IMR-90 (cell line): Measurements from ENCODE around the gene MARCHF2. TPM values are rescaled to one million over a fixed set of nuclear protein-coding genes. Genes with fewer than 3 reads are reported as not detected.

ENCODE experiments used
- ATAC-seq: fragments of 200-7000 bp; cut with Tn5 transposase; 2 replicates; pipeline ENCODE4 v1.9.1; 2020; ENCODE audit warnings: low read depth, mild to moderate bottlenecking, moderate library complexity
- BruUV-seq: library from RNA; stranded (reverse); fragments of 400-500 nt; replicated peaks from 2 replicates; lab custom pipeline; 2021; lab: Mats Ljungman, UMichigan
- CTCF ChIA-PET: fragments of 300-600 bp; formaldehyde crosslinking; extraction: SDS; loops from one replicate; lab custom pipeline; 2021; ENCODE audit warnings: antibody characterized with exemption; lab: Yijun Ruan, JAX
- POLR2A ChIA-PET: fragments of 300-600 bp; sonication (Branson Sonifier 250); formaldehyde crosslinking; loops from one replicate; lab custom pipeline; 2022; ENCODE audit warnings: antibody characterized with exemption; ENCODE audit not compliant: unreplicated experiment; lab: Charles Lee
- DNase-seq: peaks from one replicate; pipeline ENCODE4 v3.0.0; 2013
- H2AFZ ChIP-seq: replicated peaks from 2 replicates; pipeline ENCODE3; 2013; ENCODE audit warnings: low read length, mild to moderate bottlenecking; ENCODE audit not compliant: poor library complexity
- H2AK5ac ChIP-seq: 2 replicates; pipeline ENCODE4 v1.6.1; 2013; ENCODE audit warnings: low read depth, low read length, inconsistent platforms
- H2AK9ac ChIP-seq: replicated peaks from 2 replicates; pipeline ENCODE3; 2013; ENCODE audit warnings: mild to moderate bottlenecking, low read depth, low read length, moderate library complexity; ENCODE audit not compliant: poor library complexity
- H2BK120ac ChIP-seq: 2 replicates; pipeline ENCODE4 v1.6.1; 2013; ENCODE audit warnings: low read depth, low read length, inconsistent platforms
- H2BK15ac ChIP-seq: 3 replicates; pipeline ENCODE4 v1.6.1; 2013; ENCODE audit warnings: low read depth, low read length, inconsistent platforms
- H2BK20ac ChIP-seq: 2 replicates; pipeline ENCODE4 v1.6.1; 2013; ENCODE audit warnings: low read depth, mild to moderate bottlenecking, inconsistent platforms, low read length, moderate library complexity
- H2BK5ac ChIP-seq: 2 replicates; pipeline ENCODE4 v1.6.1; 2013; ENCODE audit warnings: mild to moderate bottlenecking, low read depth, low read length, inconsistent platforms; ENCODE audit not compliant: poor library complexity, severe bottlenecking
- H3K14ac ChIP-seq: replicated peaks from 2 replicates; pipeline ENCODE4 v1.6.1; 2013; ENCODE audit warnings: low read depth, low read length, inconsistent platforms
- H3K18ac ChIP-seq: 2 replicates; pipeline ENCODE4 v1.6.1; 2013; ENCODE audit warnings: low read depth, low read length, control low read depth
- H3K23ac ChIP-seq: 2 replicates; pipeline ENCODE4 v1.6.1; 2013; ENCODE audit warnings: low read depth, low read length, inconsistent platforms
- H3K27ac ChIP-seq: 2 replicates; pipeline ENCODE4 v1.5.1; 2013; ENCODE audit warnings: mild to moderate bottlenecking, control low read depth, low read length; ENCODE audit not compliant: insufficient read depth
- H3K27me3 ChIP-seq: 2 replicates; pipeline ENCODE4 v1.6.1; 2013; ENCODE audit warnings: low read length; ENCODE audit not compliant: control insufficient read depth, insufficient read depth
- H3K36me3 ChIP-seq: 2 replicates; pipeline ENCODE4 v1.6.1; 2013; ENCODE audit warnings: low read length, mixed read lengths; ENCODE audit not compliant: control insufficient read depth, insufficient read depth
- H3K4ac ChIP-seq: 2 replicates; pipeline ENCODE4 v1.6.1; 2013; ENCODE audit warnings: low read depth, low read length, inconsistent platforms
- H3K4me1 ChIP-seq: 2 replicates; pipeline ENCODE4 v1.6.1; 2013; ENCODE audit warnings: low read length, mixed read lengths; ENCODE audit not compliant: control insufficient read depth, insufficient read depth
- H3K4me2 ChIP-seq: 2 replicates; pipeline ENCODE4 v1.6.1; 2013; ENCODE audit warnings: low read depth, mild to moderate bottlenecking, control low read depth, low read length, moderate library complexity
- H3K4me3 ChIP-seq: 2 replicates; pipeline ENCODE4 v1.5.1; 2013; ENCODE audit warnings: low read depth, mild to moderate bottlenecking, control low read depth, low read length, moderate library complexity; ENCODE audit not compliant: insufficient read depth
- H3K56ac ChIP-seq: 2 replicates; pipeline ENCODE4 v1.6.1; 2013; ENCODE audit warnings: low read length, inconsistent platforms; ENCODE audit not compliant: insufficient read depth; ENCODE audit errors: extremely low read depth
- H3K79me1 ChIP-seq, 2 experiments: 2 replicates each; pipeline ENCODE4 v1.6.1; 2013; ENCODE audit warnings: low read length in 2 of 2, inconsistent platforms in 1 of 2, low read depth in 1 of 2
- H3K9ac ChIP-seq: 2 replicates; pipeline ENCODE4 v1.6.1; 2013; ENCODE audit warnings: low read depth, low read length, control low read depth
- H3K9me1 ChIP-seq: 2 replicates; pipeline ENCODE4 v1.6.1; 2013; ENCODE audit warnings: low read length, inconsistent platforms; ENCODE audit not compliant: insufficient read depth
- H3K9me3 ChIP-seq: 2 replicates; pipeline ENCODE4 v1.6.1; 2013; ENCODE audit warnings: low read length; ENCODE audit not compliant: control insufficient read depth, insufficient read depth
- H4K20me1 ChIP-seq: 2 replicates; pipeline ENCODE4 v1.6.1; 2013; ENCODE audit warnings: low read length, inconsistent platforms; ENCODE audit not compliant: insufficient read depth
- H4K5ac ChIP-seq: 2 replicates; pipeline ENCODE4 v1.6.1; 2013; ENCODE audit warnings: mild to moderate bottlenecking, low read depth, low read length, control low read depth
- H4K8ac ChIP-seq, 2 experiments: 2 replicates each; pipeline ENCODE4 v1.6.1; 2013; ENCODE audit warnings: low read depth in 2 of 2, low read length in 2 of 2, control low read depth in 1 of 2, inconsistent platforms in 1 of 2
- H4K91ac ChIP-seq: 2 replicates; pipeline ENCODE4 v1.6.1; 2013; ENCODE audit warnings: low read depth, low read length, inconsistent platforms; ENCODE audit not compliant: insufficient read depth
- RFX5 ChIP-seq: IDR thresholded peaks from 2 replicates; pipeline ENCODE4 v1.8.0; 2012; ENCODE audit warnings: low read depth, mild to moderate bottlenecking, low read length, moderate library complexity
- WGBS, 2 experiments: methylation state at CpG; one replicate each; pipeline versions ENCODE4 v1.1.5 to v1.1.7; 2013; ENCODE audit warnings: missing lambda C conversion rate in 2 of 2; ENCODE audit not compliant: insufficient read length in 1 of 2; ENCODE audit errors: extremely low coverage in 2 of 2; 5-methylcytosine and 5-hydroxymethylcytosine counted together
- dilution Hi-C: fragments of 300-500 bp; cut with HindIII; formaldehyde crosslinking; loops from one replicate; pipeline ENCODE4 v1.14.3; 2018; ENCODE audit warnings: low sequenced_read_pairs; ENCODE audit not compliant: unreplicated experiment
- in situ Hi-C: fragments of 300-500 bp; cut with MboI; formaldehyde crosslinking; loops from 3 replicates; pipeline ENCODE4 v1.14.3; 2019; ENCODE audit warnings: low sequenced_read_pairs, inconsistent platforms, mixed read lengths
- intact Hi-C: fragments of 100-400 bp; cut with micrococcal nuclease; formaldehyde crosslinking; loops from 2 replicates; pipeline ENCODE4 v1.10.0; 2022
- polyA plus RNA-seq, 3 experiments: library from polyadenylated mRNA; depleted of rRNA; stranded (reverse); fragments of >200 nt; gene quantifications; 2 replicates each; pipeline ENCODE4 v1.2.3, GENCODE V29; 2012; ENCODE audit warnings: low replicate concordance in 1 of 3
- total RNA-seq: library from RNA; depleted of rRNA; stranded (reverse); fragments of >200 nt; gene quantifications from 2 replicates; pipeline ENCODE4 v1.2.3, GENCODE V29; 2012

Gene MARCHF2
- total and polyA plus RNA-seq, 2 of the 4 experiments (the other 2 are of a cell fraction): 33.8 to 58.8 TPM

DNA sequence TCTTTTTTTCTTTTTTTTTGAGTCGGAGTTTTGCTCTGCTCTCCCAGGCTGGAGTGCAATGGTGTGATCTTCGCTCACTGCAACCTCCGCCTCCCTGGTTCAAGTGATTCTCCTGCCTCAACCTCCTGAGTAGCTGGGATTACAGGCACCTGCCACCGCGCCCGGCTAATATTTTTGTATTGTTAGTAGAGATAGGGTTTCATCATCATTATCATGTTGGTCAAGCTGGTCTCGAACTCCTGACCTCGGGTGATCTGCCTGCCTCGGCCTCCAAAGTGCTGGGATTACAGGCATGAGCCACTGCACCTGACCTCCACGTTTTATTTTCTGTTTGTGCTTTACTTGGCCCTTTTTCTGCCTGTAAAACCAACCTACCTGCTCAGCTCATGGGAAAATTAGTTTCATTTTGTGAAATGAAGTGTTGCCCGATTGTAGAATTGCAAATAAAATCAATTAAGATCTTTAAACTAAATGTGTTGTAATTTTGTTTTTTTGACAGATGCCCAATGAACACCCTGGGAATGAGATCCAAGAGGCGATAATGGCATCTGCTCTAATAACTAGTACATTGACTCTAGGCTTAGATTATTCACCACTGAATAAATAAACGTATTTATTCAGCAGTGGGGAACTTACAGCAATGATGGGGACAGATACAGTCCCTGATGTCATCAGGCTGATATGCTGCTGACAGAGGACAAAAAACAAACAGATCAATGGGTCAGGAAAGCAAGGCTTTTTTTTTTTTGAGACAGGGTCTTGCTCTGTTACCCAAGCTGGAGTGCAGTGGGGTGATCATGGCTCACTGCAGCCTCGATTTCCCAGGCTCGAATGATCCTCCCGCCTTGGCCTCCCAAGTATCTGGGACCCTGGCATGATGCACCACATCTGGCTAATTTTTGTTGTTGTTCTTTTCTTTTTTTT lies 25.2 kb upstream of the MARCHF2 start:
- peaks cover 8% of the 10 kb centered on the region for H3K9me1 ChIP-seq
- H3K23ac ChIP-seq: no peak overlapping the region
- no peak overlapping the region for H4K8ac ChIP-seq
- intact Hi-C loops (no loop called here), dilution Hi-C loops (no loop called here), in situ Hi-C loops (no loop called here)
- H4K91ac ChIP-seq: no peak overlapping the region
- H3K18ac ChIP-seq: no peak overlapping the region
- H3K4me3 ChIP-seq: no peak overlapping the region
- no peak overlapping the region for H2AK5ac ChIP-seq
- no peak overlapping the region for H3K56ac ChIP-seq
- no peak overlapping the region for H3K14ac ChIP-seq
- ATAC-seq (no peak), DNase-seq (no peak)
- H2AK9ac ChIP-seq: no peak overlapping the region
- H2BK15ac ChIP-seq: no peak overlapping the region
- H3K9ac ChIP-seq: no peak overlapping the region
- no peak overlapping the region for H3K4ac ChIP-seq
- ChIA-PET POLR2A (interaction anchor here (0.7 kb wide), 1 partner anchor 181 kb away, joined by 6 read pairs; no protein-coding TSS in a partner anchor), CTCF (no interaction called here)
- H3K27me3 ChIP-seq: no peaks in the 10 kb centered on the region
- TF ChIP-seq RFX5: no peak
- H2BK20ac ChIP-seq: no peak overlapping the region
- 100% methylated on average over 3 of the region's 16 CpGs; no CpG with 5 or more reads in 1 of the 2 experiments for WGBS, 2 experiments
- H3K4me2 ChIP-seq: no peak overlapping the region
- no peak overlapping the region for H3K27ac ChIP-seq
- H2BK5ac ChIP-seq: no peak overlapping the region
- no peaks in the 10 kb centered on the region for H3K9me3 ChIP-seq
- H4K20me1 ChIP-seq: peaks cover 18% of the 10 kb centered on the region
- no TSS peak for BruUV-seq
- H4K5ac ChIP-seq: no peak overlapping the region
- H2AFZ ChIP-seq: no peak overlapping the region
- H2BK120ac ChIP-seq: no peak overlapping the region
- no peaks in the 10 kb centered on the region for H3K36me3 ChIP-seq
- peaks cover 9% of the 10 kb centered on the region; the same call in 1 of the 2 replicates for H3K4me1 ChIP-seq
- H3K79me1 ChIP-seq: peaks cover 12 to 23% of the 10 kb centered on the region in 2 experiments; a peak in 3 of 4 replicates
